OCI-M2 (cell line): ENCODE measurements around the gene BOLA2.
"Not testable (repeated sequence)": the region's sequence is repeated elsewhere in the genome, so short reads cannot be mapped to it uniquely, and the experiment has no call there.

Experiments
- DNase-seq: peaks from one replicate; lab custom pipeline; 2025; ENCODE audit not compliant: unreplicated experiment; lab: John Stamatoyannopoulos, UW

Gene BOLA2

GRCh38 chr16:29454269-29454668 lies at the start of gene BOLA2, which contains the start of gene SLX1B:
Gene BOLA2 (minus strand): TSS chr16:29454351. CDS start chr16:29454253, 98 bp downstream.
Gene SLX1B (plus strand): TSS chr16:29454533.
- DNase-seq = not testable (repeated sequence)

- DNase-seq = not testable (repeated sequence)
Measured at GRCh38 chr16:29482276-29482675, 28.1 kb upstream of the BOLA2 start.

- not testable (repeated sequence) for DNase-seq
Measured at GRCh38 chr16:29472065-29472464, 17.9 kb upstream of the BOLA2 start.

GRCh38 chr16:29469660-29470059 lies 15.5 kb upstream of the BOLA2 start:
- not testable (repeated sequence) for DNase-seq

- not testable (repeated sequence) for DNase-seq
Measured at GRCh38 chr16:29467654-29468366, 13.7 kb upstream of the BOLA2 start.

GRCh38 chr16:29466904-29467303 lies 12.8 kb upstream of the BOLA2 start:
- not testable (repeated sequence) for DNase-seq

GRCh38 chr16:29465985-29466824 lies 12.1 kb upstream of the BOLA2 start:
- DNase-seq = not testable (repeated sequence)

GRCh38 chr16:29460647-29461030 lies 6.5 kb upstream of the BOLA2 start:
- not testable (repeated sequence) for DNase-seq

- not testable (repeated sequence) for DNase-seq
Measured at GRCh38 chr16:29459706-29460646, 5.8 kb upstream of the BOLA2 start, which contains the start of gene SULT1A4. Gene SULT1A4 (plus strand): TSS chr16:29459913. CDS start chr16:29461386, 1,473 bp downstream.

- DNase-seq = not testable (repeated sequence)
Measured at GRCh38 chr16:29457660-29458059, 3.5 kb upstream of the BOLA2 start.

- not testable (repeated sequence) for DNase-seq
Measured at GRCh38 chr16:29454828-29455227, 677 bp upstream of the BOLA2 start.

- DNase-seq = not testable (repeated sequence)
Measured at GRCh38 chr16:29453754-29454153, 397 bp downstream of the BOLA2 start.

- not testable (repeated sequence) for DNase-seq
Measured at GRCh38 chr16:29425390-29425789, 28.8 kb downstream of the BOLA2 start.

- not testable (repeated sequence) for DNase-seq
Measured at GRCh38 chr16:29423587-29423986, 30.6 kb downstream of the BOLA2 start.

- DNase-seq = not testable (repeated sequence)
Measured at GRCh38 chr16:29405249-29405648, 48.9 kb downstream of the BOLA2 start.
